SK-N-SH (cell line): Measurements from ENCODE around the gene SBF2. TPM values are rescaled to one million over a fixed set of nuclear protein-coding genes. Genes with fewer than 3 reads are reported as not detected.

ENCODE experiments used
- CTCF ChIA-PET: fragments of 300-600, 350-600 bp; formaldehyde crosslinking; extraction: SDS; loops from one replicate; lab custom pipeline; 2021; lab: Yijun Ruan, JAX
- POLR2A ChIA-PET: fragments of 350-600 bp; sonication (Branson Sonifier 250); formaldehyde crosslinking; extraction: SDS; loops from one replicate; lab custom pipeline; 2020; ENCODE audit warnings: antibody characterized with exemption, inconsistent platforms; lab: Yijun Ruan, JAX
- DNase-seq: peaks from one replicate; pipeline ENCODE4 v3.0.0; 2012
- H2AFZ ChIP-seq: fragments of 200-600 bp; sonication (generic); 2 replicates; pipeline ENCODE4 v1.8.1; 2016; ENCODE audit warnings: antibody characterized with exemption, mild to moderate bottlenecking, low read depth
- H3F3A ChIP-seq: fragments of 200-600 bp; sonication (generic); replicated peaks from 2 replicates; pipeline ENCODE3; 2016; ENCODE audit warnings: antibody characterized with exemption, mild to moderate bottlenecking; ENCODE audit not compliant: insufficient read depth
- H3K27ac ChIP-seq, 2 experiments: fragments of 200-500 bp in 1 of 2; fragments of 200-600 bp in 1 of 2; sonication (Bioruptor generic) in 1 of 2; sonication (generic), shearing (Covaris generic) in 1 of 2; 2 replicates each; pipeline versions ENCODE4 v1.5.1 to v1.6.1; 2014 to 2016; ENCODE audit warnings: low read depth in 2 of 2, inconsistent platforms in 1 of 2, low read length in 1 of 2, mild to moderate bottlenecking in 1 of 2, mixed read lengths in 1 of 2
- H3K27me3 ChIP-seq: fragments of 200-600 bp; sonication (generic), shearing (Covaris generic); 2 replicates; pipeline ENCODE4 v1.6.1; 2016; ENCODE audit warnings: mixed run types; ENCODE audit not compliant: insufficient read depth
- H3K36me3 ChIP-seq, 2 experiments: fragments of 200-500 bp in 1 of 2; fragments of 200-600 bp in 1 of 2; sonication (Bioruptor generic) in 1 of 2; sonication (generic) in 1 of 2; replicated peaks in 1 of 2; 2 replicates each; pipeline versions ENCODE3 to v1.5.1; 2014 to 2016; ENCODE audit warnings: low read length in 1 of 2, mild to moderate bottlenecking in 1 of 2; ENCODE audit not compliant: insufficient read depth in 2 of 2, control insufficient read depth in 1 of 2
- H3K4me1 ChIP-seq, 2 experiments: fragments of 200-500 bp in 1 of 2; fragments of 200-600 bp in 1 of 2; sonication (Bioruptor generic) in 1 of 2; sonication (generic), shearing (Covaris generic) in 1 of 2; 2 replicates each; pipeline versions ENCODE4 v1.5.1 to v1.6.1; 2014 to 2016; ENCODE audit warnings: low read depth in 1 of 2, low read length in 1 of 2, mixed run types in 1 of 2; ENCODE audit not compliant: insufficient read depth in 2 of 2, control insufficient read depth in 1 of 2
- H3K4me2 ChIP-seq: fragments of 200-600 bp; sonication (generic), shearing (Covaris generic); 2 replicates; pipeline ENCODE4 v1.6.1; 2017; ENCODE audit warnings: mixed run types
- H3K4me3 ChIP-seq, 2 experiments: fragments of 200-500 bp in 1 of 2; fragments of 200-600 bp in 1 of 2; sonication (Bioruptor generic) in 1 of 2; sonication (generic), shearing (Covaris generic) in 1 of 2; 2 replicates each; pipeline versions ENCODE4 v1.5.1 to v1.8.1; 2014 to 2016; ENCODE audit warnings: low read depth in 2 of 2, inconsistent platforms in 1 of 2, low read length in 1 of 2, mild to moderate bottlenecking in 1 of 2, mixed read lengths in 1 of 2, moderate library complexity in 1 of 2
- H3K79me2 ChIP-seq: fragments of 200-600 bp; sonication (generic); 2 replicates; pipeline ENCODE4 v1.8.1; 2017; ENCODE audit warnings: mild to moderate bottlenecking; ENCODE audit not compliant: insufficient read depth
- H3K9ac ChIP-seq: fragments of 200-600 bp; sonication (generic); 2 replicates; pipeline ENCODE4 v1.6.1; 2017; ENCODE audit warnings: mixed run types
- H3K9me2 ChIP-seq: fragments of 200-600 bp; sonication (generic); 2 replicates; pipeline ENCODE4 v1.6.1; 2017; ENCODE audit warnings: mixed run types
- H3K9me3 ChIP-seq: fragments of 200-600 bp; sonication (generic); 2 replicates; pipeline ENCODE4 v1.6.1; 2017; ENCODE audit warnings: mixed run types, mild to moderate bottlenecking, moderate library complexity
- H4K20me1 ChIP-seq: fragments of 200-600 bp; sonication (generic); 2 replicates; pipeline ENCODE4 v1.6.1; 2017; ENCODE audit warnings: mild to moderate bottlenecking, mixed run types; ENCODE audit not compliant: insufficient read depth
- EP300 ChIP-seq, 2 experiments: IDR thresholded peaks; 2 replicates each; pipeline versions ENCODE4 v1.4.0 to v1.6.1; 2012; ENCODE audit warnings: borderline replicate concordance in 1 of 2, low read depth in 1 of 2, low read length in 1 of 2
- EZH2phosphoT487 ChIP-seq: fragments of 200-600 bp; sonication (generic); IDR thresholded peaks from 2 replicates; pipeline ENCODE4 v1.6.1; 2017; ENCODE audit warnings: low read depth, mixed run types, mild to moderate bottlenecking, antibody characterized with exemption, moderate library complexity, borderline replicate concordance
- FOSL2 ChIP-seq: IDR thresholded peaks from 2 replicates; pipeline ENCODE4 v1.4.0; 2012; ENCODE audit warnings: low read depth, mild to moderate bottlenecking, moderate library complexity, borderline replicate concordance
- GATA2 ChIP-seq: sonication (generic); formaldehyde crosslinking; IDR thresholded peaks from 2 replicates; pipeline ENCODE4 v1.5.0; 2020; ENCODE audit warnings: mild to moderate bottlenecking, missing genetic modification reagents
- JUND ChIP-seq: IDR thresholded peaks from 2 replicates; pipeline ENCODE4 v1.4.0; 2012
- MAX ChIP-seq: IDR thresholded peaks from 2 replicates; pipeline ENCODE4 v1.4.0; 2012; ENCODE audit warnings: low read depth
- MEF2A ChIP-seq: IDR thresholded peaks from 2 replicates; pipeline ENCODE4 v1.4.0; 2012; ENCODE audit warnings: low read depth, borderline replicate concordance
- NRF1 ChIP-seq: IDR thresholded peaks from 2 replicates; pipeline ENCODE4 v1.6.1; 2012; ENCODE audit warnings: low read depth, mild to moderate bottlenecking, low read length
- POLR2AphosphoS5 ChIP-seq: IDR thresholded peaks from 2 replicates; pipeline ENCODE4 v1.6.1; 2012; ENCODE audit warnings: low read depth, low read length
- RAD21 ChIP-seq: IDR thresholded peaks from 2 replicates; pipeline ENCODE4 v1.6.1; 2012; ENCODE audit warnings: mild to moderate bottlenecking, low read length
- RXRA ChIP-seq: IDR thresholded peaks from 2 replicates; pipeline ENCODE4 v1.4.0; 2012; ENCODE audit warnings: low read depth, mild to moderate bottlenecking, borderline replicate concordance
- SIN3A ChIP-seq: IDR thresholded peaks from 2 replicates; pipeline ENCODE4 v1.6.1; 2012; ENCODE audit warnings: low read depth, mild to moderate bottlenecking, low read length, moderate library complexity, borderline replicate concordance
- SMC3 ChIP-seq: IDR thresholded peaks from 2 replicates; pipeline ENCODE4 v1.6.1; 2012; ENCODE audit warnings: low read depth, low read length, improper control_type of control experiment
- TCF12 ChIP-seq: IDR thresholded peaks from 2 replicates; pipeline ENCODE4 v1.4.0; 2012
- USF1 ChIP-seq: IDR thresholded peaks from 2 replicates; pipeline ENCODE4 v1.4.0; 2012; ENCODE audit warnings: low read depth, borderline replicate concordance
- YY1 ChIP-seq: IDR thresholded peaks from 2 replicates; pipeline ENCODE4 v1.4.0; 2012; ENCODE audit warnings: low read depth, mild to moderate bottlenecking
- WGBS: methylation state at CpG from one replicate; pipeline ENCODE4 v1.1.6; 2017; ENCODE audit warnings: low lambda C conversion rate; 5-methylcytosine and 5-hydroxymethylcytosine counted together
- polyA plus RNA-seq, 3 experiments: library from polyadenylated mRNA; depleted of rRNA; stranded (reverse); fragments of >200 nt; gene quantifications; 2 replicates each; pipeline ENCODE4 v1.2.3, GENCODE V29; 2012
- TF ChIP-seq, protein P1 (sequence below): fragments of 150-350 bp; IDR thresholded peaks from 2 replicates; pipeline ENCODE4 v1.6.1; 2016; ENCODE audit warnings: mild to moderate bottlenecking, low read depth, low read length
- TF ChIP-seq, protein P2 (sequence below): fragments of 200-600 bp; sonication (generic); IDR thresholded peaks from 2 replicates; pipeline ENCODE4 v1.6.1; 2017; ENCODE audit warnings: antibody characterized with exemption, mild to moderate bottlenecking, moderate library complexity

SBF2 gene
- polyA plus RNA-seq, 1 of the 3 experiments (the other 2 are of a cell fraction), result 23.0 TPM

- Histone ChIP-seq H3K4me3 (no peak overlapping the region; a peak in 1 of 4 replicates), H3K27ac (no peak overlapping the region; a peak in 1 of 4 replicates), H3K4me1 (peaks cover 0 to 2% of the 10 kb centered on the region in 2 experiments; a peak in 2 of 4 replicates), H3K9ac (no peak overlapping the region), H3K9me3 (peaks cover 9% of the 10 kb centered on the region; the same call in 1 of the 2 replicates), H3K9me2 (no peaks in the 10 kb centered on the region), H3K27me3 (no peaks in the 10 kb centered on the region), H3K4me2 (no peak overlapping the region), H3F3A (peaks cover 3% of the 10 kb centered on the region), H2AFZ (no peak overlapping the region), H3K79me2 (peaks cover 55% of the 10 kb centered on the region), H3K36me3 (peaks cover 0 to 12% of the 10 kb centered on the region in 2 experiments), H4K20me1 (peaks cover 4% of the 10 kb centered on the region; the same call in 1 of the 2 replicates)
- WGBS, result 72% methylated on average over 4 of the region's 6 CpGs
- no peak for DNase-seq
- TF ChIP-seq RAD21 (peak; percentile 21; the same call in 1 of the 2 replicates), SMC3 (peak; percentile 13; the same call in 1 of the 2 replicates), YY1 (no peak), JUND (no peak), EZH2phosphoT487 (no peak), MEF2A (no peak), MAX (no peak)
- TF ChIP-seq, protein P1, sequence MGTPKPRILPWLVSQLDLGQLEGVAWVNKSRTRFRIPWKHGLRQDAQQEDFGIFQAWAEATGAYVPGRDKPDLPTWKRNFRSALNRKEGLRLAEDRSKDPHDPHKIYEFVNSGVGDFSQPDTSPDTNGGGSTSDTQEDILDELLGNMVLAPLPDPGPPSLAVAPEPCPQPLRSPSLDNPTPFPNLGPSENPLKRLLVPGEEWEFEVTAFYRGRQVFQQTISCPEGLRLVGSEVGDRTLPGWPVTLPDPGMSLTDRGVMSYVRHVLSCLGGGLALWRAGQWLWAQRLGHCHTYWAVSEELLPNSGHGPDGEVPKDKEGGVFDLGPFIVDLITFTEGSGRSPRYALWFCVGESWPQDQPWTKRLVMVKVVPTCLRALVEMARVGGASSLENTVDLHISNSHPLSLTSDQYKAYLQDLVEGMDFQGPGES, result no peak
- TF ChIP-seq, protein P2, sequence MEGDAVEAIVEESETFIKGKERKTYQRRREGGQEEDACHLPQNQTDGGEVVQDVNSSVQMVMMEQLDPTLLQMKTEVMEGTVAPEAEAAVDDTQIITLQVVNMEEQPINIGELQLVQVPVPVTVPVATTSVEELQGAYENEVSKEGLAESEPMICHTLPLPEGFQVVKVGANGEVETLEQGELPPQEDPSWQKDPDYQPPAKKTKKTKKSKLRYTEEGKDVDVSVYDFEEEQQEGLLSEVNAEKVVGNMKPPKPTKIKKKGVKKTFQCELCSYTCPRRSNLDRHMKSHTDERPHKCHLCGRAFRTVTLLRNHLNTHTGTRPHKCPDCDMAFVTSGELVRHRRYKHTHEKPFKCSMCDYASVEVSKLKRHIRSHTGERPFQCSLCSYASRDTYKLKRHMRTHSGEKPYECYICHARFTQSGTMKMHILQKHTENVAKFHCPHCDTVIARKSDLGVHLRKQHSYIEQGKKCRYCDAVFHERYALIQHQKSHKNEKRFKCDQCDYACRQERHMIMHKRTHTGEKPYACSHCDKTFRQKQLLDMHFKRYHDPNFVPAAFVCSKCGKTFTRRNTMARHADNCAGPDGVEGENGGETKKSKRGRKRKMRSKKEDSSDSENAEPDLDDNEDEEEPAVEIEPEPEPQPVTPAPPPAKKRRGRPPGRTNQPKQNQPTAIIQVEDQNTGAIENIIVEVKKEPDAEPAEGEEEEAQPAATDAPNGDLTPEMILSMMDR, result peak; percentile 63
- ChIA-PET CTCF (interaction anchor here (0.9 to 1.7 kb wide), 4 partner anchors 8 to 76 kb away, joined by 3 to 5 read pairs (median 4); no protein-coding TSS in a partner anchor), POLR2A (no interaction called here)
Observed at GRCh38 chr11:10076458-10077141, 217.4 kb downstream of the SBF2 start.

- POLR2A ChIA-PET, result no interaction called here
- Histone ChIP-seq H3K4me2 (no peak overlapping the region), H2AFZ (no peak overlapping the region), H3K4me1 (peaks cover 0 to 2% of the 10 kb centered on the region in 2 experiments; a peak in 2 of 4 replicates), H3K79me2 (peaks cover 41% of the 10 kb centered on the region), H3K27me3 (no peaks in the 10 kb centered on the region), H3K4me3 (no peak overlapping the region), H3K27ac (no peak overlapping the region), H3K9me2 (no peaks in the 10 kb centered on the region), H3K9ac (no peak overlapping the region), H3F3A (peaks cover 3% of the 10 kb centered on the region), H4K20me1 (peaks cover 4% of the 10 kb centered on the region; the same call in 1 of the 2 replicates), H3K9me3 (no peaks in the 10 kb centered on the region), H3K36me3 (peaks cover 0 to 12% of the 10 kb centered on the region in 2 experiments)
- CTCF ChIA-PET, result no interaction called here
- no peak for DNase-seq
- 97% methylated on average over 2 of the region's 2 CpGs for WGBS
- no peak for TF ChIP-seq YY1
- no peak for TF ChIP-seq MAX
- TF ChIP-seq, protein P2, result no peak
- TF ChIP-seq, protein P1, result no peak
- no peak for TF ChIP-seq TCF12
- TF ChIP-seq FOSL2, result no peak
- TF ChIP-seq EP300 (IDR thresholded peaks at IDR 0.05; ENCODE audit: borderline replicate concordance in 1 of 2, low read depth in 1 of 2, low read length in 1 of 2), result no peak
- no peak for TF ChIP-seq POLR2AphosphoS5
- no peak for TF ChIP-seq SIN3A
- TF ChIP-seq GATA2 (CRISPR knock-in tag), result no peak
- TF ChIP-seq NRF1, result no peak
- no peak for TF ChIP-seq RXRA
- no peak for TF ChIP-seq EZH2phosphoT487
- no peak for TF ChIP-seq USF1
Observed at GRCh38 chr11:10075141-10075540, 218.9 kb downstream of the SBF2 start.
